Uterus (tissue), 4 donors: ENCODE data around the gene MYO9B. TPM values are rescaled to one million over a fixed set of nuclear protein-coding genes. Genes with fewer than 3 reads are reported as not detected.
"Not testable (repeated sequence)": the region's sequence is repeated elsewhere in the genome, so short reads cannot be mapped to it uniquely, and the experiment has no call there.

Experiments
- DNase-seq, 2 donors: peaks; one replicate each; pipeline ENCODE4 v3.0.0-alpha.2; 2019 to 2020
- H3K27ac ChIP-seq, 2 donors: fragments of 200-600 bp; sonication (generic); 1 replicate in 1 of 2; 2 replicates in 1 of 2; pipeline ENCODE4 v1.5.1; 2016 to 2018
- H3K27me3 ChIP-seq, 2 donors: fragments of 200-600 bp; sonication (generic); one replicate each; pipeline ENCODE4 v1.5.1; 2018 to 2019; ENCODE audit warnings: control low read depth in 1 of 2
- H3K36me3 ChIP-seq, 2 donors: fragments of 200-600 bp; sonication (generic); one replicate each; pipeline ENCODE4 v1.5.1; 2019; ENCODE audit warnings: control low read depth in 1 of 2
- H3K4me1 ChIP-seq, 2 donors: fragments of 200-600 bp; sonication (generic); one replicate each; pipeline ENCODE4 v1.5.1; 2018 to 2019; ENCODE audit warnings: control low read depth in 1 of 2
- H3K4me3 ChIP-seq, 2 donors: fragments of 200-600 bp; sonication (generic); 1 replicate in 1 of 2; 2 replicates in 1 of 2; pipeline ENCODE4 v1.5.1; 2018 to 2019; ENCODE audit warnings: mild to moderate bottlenecking in 1 of 2
- H3K9me3 ChIP-seq, 2 donors: fragments of 200-600 bp; sonication (generic); one replicate each; pipeline ENCODE4 v1.5.1; 2019; ENCODE audit warnings: control low read depth in 1 of 2
- CTCF ChIP-seq, 4 experiments: fragments of 200-600 bp in 2 of 4; fragments of 450-650 bp in 2 of 4; sonication (generic) in 2 of 4; IDR thresholded peaks; one replicate each; pipeline ENCODE4 v1.5.1; 2016 to 2019; ENCODE audit warnings: antibody characterized with exemption in 4 of 4, mild to moderate bottlenecking in 2 of 4, moderate library complexity in 1 of 4
- POLR2A ChIP-seq, 2 donors: fragments of 450-650 bp; IDR thresholded peaks; one replicate each; pipeline ENCODE4 v1.6.1; 2016; ENCODE audit warnings: antibody characterized with exemption in 2 of 2, mild to moderate bottlenecking in 1 of 2, moderate library complexity in 1 of 2
- intact Hi-C: fragments of 100-400 bp; cut with DNase I; formaldehyde crosslinking; loops from one replicate; pipeline ENCODE4 v1.15.1; 2023; ENCODE audit warnings: low total_unique reads
- total RNA-seq, 4 donors: library from RNA; depleted of rRNA in 3 of 4; stranded (reverse); fragments of >200 nt in 3 of 4; gene quantifications; one replicate each; pipeline versions ENCODE4 v1.1.0 to v1.2.4, GENCODE V29; 2014 to 2023
- donor health status: DM: yes; HTN: yes; CAD: no.

Gene MYO9B
- total RNA-seq, 4 donors from 2014 or later = 17.6 to 117 (median 54.1) TPM

- Histone ChIP-seq H3K4me3 (no peak overlapping the region), H3K36me3 (no peaks in the 10 kb centered on the region), H3K27me3 (no peaks in the 10 kb centered on the region), H3K27ac (no peak overlapping the region), H3K4me1 (no peaks in the 10 kb centered on the region), H3K9me3 (no peaks in the 10 kb centered on the region)
- intact Hi-C loops = loop anchor here (10.0 kb wide), 1 partner anchor 95 kb away; no protein-coding TSS in a partner anchor
- no peak for DNase-seq
- no peak for TF ChIP-seq POLR2A (IDR thresholded peaks at IDR 0.05)
- TF ChIP-seq CTCF (IDR thresholded peaks at IDR 0.05) = no peak
Measured at GRCh38 chr19:17159466-17160393, 84.2 kb downstream of the MYO9B start.

- DNase-seq = no peak
- H3K36me3 ChIP-seq = no peaks in the 10 kb centered on the region
- H3K4me1 ChIP-seq = no peaks in the 10 kb centered on the region
- TF ChIP-seq CTCF (IDR thresholded peaks at IDR 0.05) (no peak), POLR2A (IDR thresholded peaks at IDR 0.05) (no peak)
- H3K9me3 ChIP-seq = no peaks in the 10 kb centered on the region
- H3K27ac ChIP-seq = no peak overlapping the region
- H3K27me3 ChIP-seq = no peaks in the 10 kb centered on the region
- intact Hi-C loops = loop anchor here (10.0 kb wide), 1 partner anchor 96 kb away; no protein-coding TSS in a partner anchor
- H3K4me3 ChIP-seq = no peak overlapping the region
Measured at GRCh38 chr19:17160908-17161307, 85.3 kb downstream of the MYO9B start.

GRCh38 chr19:17162131-17162530, 86.6 kb downstream of the MYO9B start:
- H3K4me3 ChIP-seq, H3K27ac ChIP-seq, DNase-seq, H3K27me3 ChIP-seq, H3K36me3 ChIP-seq, H3K9me3 ChIP-seq, H3K4me1 ChIP-seq: not testable (repeated sequence)
- intact Hi-C loops = loop anchor here (10.0 kb wide), 1 partner anchor 97 kb away; no protein-coding TSS in a partner anchor

GRCh38 chr19:17162580-17162979, 87.0 kb downstream of the MYO9B start:
- no peak overlapping the region for H3K27ac ChIP-seq
- no peak overlapping the region for H3K4me3 ChIP-seq
- no peak for DNase-seq
- no peaks in the 10 kb centered on the region for H3K9me3 ChIP-seq
- no peaks in the 10 kb centered on the region for H3K27me3 ChIP-seq
- no peaks in the 10 kb centered on the region for H3K36me3 ChIP-seq
- no peaks in the 10 kb centered on the region for H3K4me1 ChIP-seq
- TF ChIP-seq POLR2A (IDR thresholded peaks at IDR 0.05) (no peak), CTCF (IDR thresholded peaks at IDR 0.05) (no peak)
- intact Hi-C loops = loop anchor here (10.0 kb wide), 1 partner anchor 98 kb away; no protein-coding TSS in a partner anchor

- TF ChIP-seq CTCF (IDR thresholded peaks at IDR 0.05) (no peak), POLR2A (IDR thresholded peaks at IDR 0.05) (no peak)
- DNase-seq = no peak
- H3K36me3 ChIP-seq = no peaks in the 10 kb centered on the region
- intact Hi-C loops = loop anchor here (10.0 kb wide), 1 partner anchor 99 kb away; no protein-coding TSS in a partner anchor
- no peaks in the 10 kb centered on the region for H3K27me3 ChIP-seq
- no peaks in the 10 kb centered on the region for H3K4me1 ChIP-seq
- H3K27ac ChIP-seq = no peak overlapping the region
- H3K9me3 ChIP-seq = no peaks in the 10 kb centered on the region
- H3K4me3 ChIP-seq = no peak overlapping the region
Measured at GRCh38 chr19:17163652-17164051, 88.1 kb downstream of the MYO9B start.
